SH-SY5Y (cell line): ENCODE measurements around the gene UGT2A1.

Source experiments
- GATA2 ChIP-seq: IDR thresholded peaks from 2 replicates; pipeline ENCODE4 v1.6.1; 2011; ENCODE audit warnings: mild to moderate bottlenecking, low read depth, low read length
- GATA3 ChIP-seq: IDR thresholded peaks from 2 replicates; pipeline ENCODE4 v1.6.1; 2011; ENCODE audit warnings: low read depth, mild to moderate bottlenecking, low read length, moderate library complexity

DNA sequence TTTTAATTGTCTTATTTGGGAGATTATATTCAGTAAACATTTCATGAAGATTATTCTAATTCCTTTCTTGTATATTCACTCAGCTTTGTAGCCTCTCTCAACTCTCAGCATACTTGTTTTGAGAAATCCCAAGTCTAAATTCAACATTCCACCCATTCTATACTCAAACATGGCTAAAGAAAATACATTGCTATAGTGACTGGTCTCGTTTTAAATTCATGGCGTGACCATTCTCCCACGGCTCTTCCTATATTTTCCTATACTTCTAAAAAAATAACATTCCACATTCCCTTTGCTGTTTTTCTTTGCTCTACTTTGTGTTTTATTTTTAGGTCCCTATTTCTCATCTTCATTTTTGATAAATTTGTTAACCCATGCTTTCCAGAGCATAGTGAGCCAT, 49.2 kb upstream of the UGT2A1 start:
- no peak for TF ChIP-seq GATA2
- TF ChIP-seq GATA3: no peak
